ENCODE measurements around the gene PERM1. TPM values are rescaled to one million over a fixed set of nuclear protein-coding genes. Genes with fewer than 3 reads are reported as not detected.

The PERM1 gene
- total RNA-seq, 1 experiment from 2014 or later = not detected

DNA sequence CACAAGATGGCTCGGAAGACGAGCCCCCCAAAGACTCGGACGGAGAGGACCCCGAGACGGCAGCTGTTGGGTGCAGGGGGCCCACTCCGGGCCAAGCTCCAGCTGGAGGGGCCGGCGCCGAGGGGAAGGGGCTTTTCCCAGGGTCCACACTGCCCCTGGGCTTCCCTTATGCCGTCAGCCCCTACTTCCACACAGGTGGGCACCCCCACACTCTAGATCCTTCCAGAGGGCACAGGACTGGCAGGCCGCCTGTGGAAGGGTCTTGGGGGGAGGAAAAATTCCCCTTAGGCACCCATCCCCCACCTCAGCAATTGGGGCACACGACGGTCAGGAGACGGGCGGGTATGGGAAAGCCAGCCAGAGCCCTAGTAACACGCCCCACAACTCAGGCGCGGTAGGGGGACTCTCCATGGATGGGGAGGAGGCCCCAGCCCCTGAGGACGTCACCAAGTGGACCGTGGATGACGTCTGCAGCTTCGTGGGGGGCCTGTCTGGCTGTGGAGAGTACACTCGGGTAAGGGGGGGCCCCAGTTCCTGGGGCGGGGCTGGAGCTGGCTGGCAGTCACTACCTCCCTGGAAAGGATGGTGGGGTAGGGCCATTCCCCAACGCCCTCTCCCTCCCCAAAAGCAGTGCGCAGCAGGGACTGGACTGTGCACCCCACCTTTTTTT lies 38.9 kb downstream of the PERM1 start:
- no peak for DNase-seq (ENCODE audit: unreplicated experiment)
- intact Hi-C loops (cut with micrococcal nuclease) = loop anchor here (5.0 kb wide), 1 partner anchor 41 kb away; no protein-coding TSS in a partner anchor
- H3K9me3 Mint-ChIP-seq (ENCODE audit: unreplicated experiment) = no peaks in the 10 kb centered on the region
- CTCF ChIA-PET = interaction anchor here (0.7 to 1.1 kb wide), 2 partner anchors 14 to 42 kb away, joined by 3 to 5 read pairs; no protein-coding TSS in a partner anchor
- POLR2A ChIA-PET = interaction anchor here (0.6 to 3.0 kb wide), 3 partner anchors 12 to 312 kb away, joined by 3 to 7 read pairs (median 3); partner anchors contain the start of gene NOC2L
- H3K4me3 Mint-ChIP-seq (ENCODE audit: unreplicated experiment) = no peak overlapping the region
- BruUV-seq (replicated peaks) = no TSS peak
- H3K36me3 Mint-ChIP-seq (ENCODE audit: insufficient read depth, unreplicated experiment) = peaks cover 14% of the 10 kb centered on the region
- TF ChIP-seq, protein P1, sequence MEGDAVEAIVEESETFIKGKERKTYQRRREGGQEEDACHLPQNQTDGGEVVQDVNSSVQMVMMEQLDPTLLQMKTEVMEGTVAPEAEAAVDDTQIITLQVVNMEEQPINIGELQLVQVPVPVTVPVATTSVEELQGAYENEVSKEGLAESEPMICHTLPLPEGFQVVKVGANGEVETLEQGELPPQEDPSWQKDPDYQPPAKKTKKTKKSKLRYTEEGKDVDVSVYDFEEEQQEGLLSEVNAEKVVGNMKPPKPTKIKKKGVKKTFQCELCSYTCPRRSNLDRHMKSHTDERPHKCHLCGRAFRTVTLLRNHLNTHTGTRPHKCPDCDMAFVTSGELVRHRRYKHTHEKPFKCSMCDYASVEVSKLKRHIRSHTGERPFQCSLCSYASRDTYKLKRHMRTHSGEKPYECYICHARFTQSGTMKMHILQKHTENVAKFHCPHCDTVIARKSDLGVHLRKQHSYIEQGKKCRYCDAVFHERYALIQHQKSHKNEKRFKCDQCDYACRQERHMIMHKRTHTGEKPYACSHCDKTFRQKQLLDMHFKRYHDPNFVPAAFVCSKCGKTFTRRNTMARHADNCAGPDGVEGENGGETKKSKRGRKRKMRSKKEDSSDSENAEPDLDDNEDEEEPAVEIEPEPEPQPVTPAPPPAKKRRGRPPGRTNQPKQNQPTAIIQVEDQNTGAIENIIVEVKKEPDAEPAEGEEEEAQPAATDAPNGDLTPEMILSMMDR (IDR thresholded peaks at IDR 0.05; ENCODE audit: unreplicated experiment) = no peak
- no peak overlapping the region for H3K27ac Mint-ChIP-seq (ENCODE audit: low read depth, unreplicated experiment)
- H3K4me1 Mint-ChIP-seq (ENCODE audit: insufficient read depth, unreplicated experiment) = no peaks in the 10 kb centered on the region
- H3K27me3 Mint-ChIP-seq (ENCODE audit: insufficient read depth, unreplicated experiment) = no peaks in the 10 kb centered on the region

DNA sequence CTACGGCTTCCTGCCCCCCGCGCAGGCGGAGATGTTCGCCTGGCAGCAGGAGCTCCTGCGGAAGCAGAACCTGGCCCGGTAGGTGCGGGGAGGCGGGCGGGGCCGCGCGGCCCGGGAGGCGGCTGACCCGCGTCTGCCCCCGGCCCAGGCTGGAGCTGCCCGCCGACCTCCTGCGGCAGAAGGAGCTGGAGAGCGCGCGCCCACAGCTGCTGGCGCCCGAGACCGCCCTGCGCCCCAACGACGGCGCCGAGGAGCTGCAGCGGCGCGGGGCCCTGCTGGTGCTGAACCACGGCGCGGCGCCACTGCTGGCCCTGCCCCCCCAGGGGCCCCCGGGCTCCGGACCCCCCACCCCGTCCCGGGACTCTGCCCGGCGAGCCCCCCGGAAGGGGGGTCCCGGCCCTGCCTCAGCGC lies 39.5 kb downstream of the PERM1 start:
- no peaks in the 10 kb centered on the region for H3K27me3 Mint-ChIP-seq (ENCODE audit: insufficient read depth, unreplicated experiment)
- no peak overlapping the region for H3K4me3 Mint-ChIP-seq (ENCODE audit: unreplicated experiment)
- POLR2A ChIA-PET = interaction anchor here (0.6 to 3.0 kb wide), 4 partner anchors 16 to 313 kb away, joined by 3 to 7 read pairs (median 3); partner anchors contain the start of gene NOC2L

DNA sequence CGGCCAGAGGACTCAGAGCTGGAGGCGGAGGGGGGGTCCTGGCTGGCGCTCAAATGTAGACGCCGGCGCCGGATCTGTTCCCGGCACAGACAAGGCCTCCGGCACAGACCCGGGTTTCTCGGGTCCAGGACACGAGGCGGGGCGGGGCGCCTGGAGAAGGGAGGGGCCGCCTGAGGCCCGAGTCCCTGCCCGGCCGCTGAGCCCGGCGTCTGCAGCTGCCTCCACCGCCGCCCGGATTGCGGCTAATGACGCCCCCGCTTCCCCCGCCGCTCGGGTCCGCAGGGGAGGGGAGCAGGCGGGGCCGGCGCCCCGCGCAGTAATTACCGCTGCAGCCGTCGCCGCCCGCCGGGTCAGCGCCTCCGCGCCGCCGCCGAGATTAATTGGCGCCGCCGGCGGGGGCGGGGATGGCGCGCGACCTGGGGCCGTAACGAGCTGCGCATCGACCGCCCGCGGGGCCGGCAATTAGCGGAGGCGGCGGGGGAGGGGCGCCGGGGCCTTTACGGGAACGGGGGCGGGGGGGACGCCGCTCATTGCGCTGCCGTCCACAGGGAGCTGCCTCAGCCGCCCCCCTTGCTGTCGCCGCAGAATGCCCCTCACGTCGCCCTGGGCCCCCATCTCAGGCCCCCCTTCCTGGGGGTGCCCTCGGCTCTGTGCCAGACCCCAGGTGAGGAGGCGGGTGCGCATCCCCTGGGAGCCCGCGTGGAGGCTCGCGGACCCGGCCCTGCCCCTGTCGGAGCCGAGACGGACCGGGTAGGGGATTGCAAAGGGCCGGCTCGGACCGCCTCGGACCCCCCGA lies 40.1 kb downstream of the PERM1 start:
- H3K27ac Mint-ChIP-seq (ENCODE audit: low read depth, unreplicated experiment) = no peak overlapping the region

More for the DNA sequence above, 39.5 kb downstream of the PERM1 start:
- H3K36me3 Mint-ChIP-seq (ENCODE audit: insufficient read depth, unreplicated experiment) = peaks cover 14% of the 10 kb centered on the region
- no peaks in the 10 kb centered on the region for H3K9me3 Mint-ChIP-seq (ENCODE audit: unreplicated experiment)
- H3K27ac Mint-ChIP-seq (ENCODE audit: low read depth, unreplicated experiment) = no peak overlapping the region
- DNase-seq (ENCODE audit: unreplicated experiment) = no peak
- no TSS peak for BruUV-seq (replicated peaks)
- TF ChIP-seq, protein P1 (IDR thresholded peaks at IDR 0.05; ENCODE audit: unreplicated experiment) = no peak
- H3K4me1 Mint-ChIP-seq (ENCODE audit: insufficient read depth, unreplicated experiment) = no peaks in the 10 kb centered on the region
- CTCF ChIA-PET = no interaction called here
- intact Hi-C loops (cut with micrococcal nuclease) = loop anchor here (5.0 kb wide), 1 partner anchor 40 kb away; no protein-coding TSS in a partner anchor

More for the DNA sequence above, 40.1 kb downstream of the PERM1 start:
- Mint-ChIP-seq H3K36me3 (ENCODE audit: insufficient read depth, unreplicated experiment) (peaks cover 8% of the 10 kb centered on the region), H3K9me3 (ENCODE audit: unreplicated experiment) (no peaks in the 10 kb centered on the region), H3K27me3 (ENCODE audit: insufficient read depth, unreplicated experiment) (no peaks in the 10 kb centered on the region), H3K4me1 (ENCODE audit: insufficient read depth, unreplicated experiment) (no peaks in the 10 kb centered on the region), H3K4me3 (ENCODE audit: unreplicated experiment) (peak overlapping the region; percentile 60)
- BruUV-seq (replicated peaks) = no TSS peak
- intact Hi-C loops (cut with micrococcal nuclease) = loop anchor here (5.0 kb wide), 1 partner anchor 39 kb away; no protein-coding TSS in a partner anchor
- TF ChIP-seq, protein P1 (IDR thresholded peaks at IDR 0.05; ENCODE audit: unreplicated experiment) = no peak
- CTCF ChIA-PET = interaction anchor here (0.6 to 1.2 kb wide), 2 partner anchors 60 to 73 kb away, joined by 3 read pairs; no protein-coding TSS in a partner anchor
- POLR2A ChIA-PET = interaction anchor here (0.6 to 3.0 kb wide), 7 partner anchors 17 to 313 kb away, joined by 3 to 7 read pairs (median 3); partner anchors contain the start of genes NOC2L and PLEKHN1
- DNase-seq (ENCODE audit: unreplicated experiment) = peak; percentile 71
